Ovary (tissue), 9 donors: ENCODE data around the gene AP3B1. TPM values are rescaled to one million over a fixed set of nuclear protein-coding genes. Genes with fewer than 3 reads are reported as not detected.

Experiments used
- DNase-seq, 5 donors: peaks; one replicate each; pipeline ENCODE4 v3.0.0-alpha.2; 2019 to 2020
- H3K27ac ChIP-seq, 2 donors: fragments of 200-600 bp; one replicate each; pipeline versions ENCODE4 v1.5.1 to v1.8.0; 2019 to 2022
- H3K27me3 ChIP-seq: fragments of 200-600 bp; one replicate; pipeline ENCODE4 v1.8.0; 2022
- H3K36me3 ChIP-seq: fragments of 200-600 bp; sonication (generic); one replicate; pipeline ENCODE4 v1.5.1; 2019
- H3K4me1 ChIP-seq: one replicate; pipeline ENCODE4 v1.8.1; 2013; ENCODE audit warnings: mild to moderate bottlenecking, moderate library complexity; ENCODE audit not compliant: insufficient read depth
- H3K4me3 ChIP-seq: fragments of 200-600 bp; sonication (generic); one replicate; pipeline ENCODE4 v1.5.1; 2017
- H3K9me3 ChIP-seq, 2 donors: fragments of 200-600 bp in 1 of 2; sonication (generic) in 1 of 2; one replicate each; pipeline versions ENCODE4 v1.5.1 to v1.8.1; 2013 to 2019; ENCODE audit warnings: mild to moderate bottlenecking in 1 of 2, moderate library complexity in 1 of 2
- EP300 ChIP-seq: sonication (generic); formaldehyde crosslinking; IDR thresholded peaks from one replicate; pipeline ENCODE4 v1.6.1; 2017; ENCODE audit warnings: antibody characterized with exemption
- POLR2A ChIP-seq: fragments of 450-650 bp; IDR thresholded peaks from one replicate; pipeline ENCODE4 v1.6.1; 2017; ENCODE audit warnings: antibody characterized with exemption, mild to moderate bottlenecking, moderate library complexity
- WGBS, 3 donors: extraction: QIAGEN DNeasy Blood & Tissue Kit in 1 of 3; methylation state at CpG; one replicate each; pipeline versions ENCODE4 v1.1.5 to v1.1.7; 2013 to 2017; 5-methylcytosine and 5-hydroxymethylcytosine counted together
- intact Hi-C, 4 donors: fragments of 100-400 bp; cut with DNase I; formaldehyde crosslinking; loops; one replicate each; pipeline versions ENCODE4 v1.11.0 to v1.15.1; 2022 to 2023
- polyA plus RNA-seq, 2 donors: library from polyadenylated mRNA; stranded (reverse); fragments of 200-250 nt in 1 of 2; fragments of 350-450 nt in 1 of 2; fragmentation: Illumina TruSeq in 1 of 2; extraction: RNeasy Lipid Tissue Mini Kit (QIAGEN cat#74804) in 1 of 2; gene quantifications; one replicate each; pipeline ENCODE4 v1.2.3, GENCODE V29; 2013 to 2014
- total RNA-seq, 7 donors: library from RNA; depleted of rRNA in 2 of 7; stranded (reverse); fragments of >200 nt in 2 of 7; fragmentation: NEBNext Ultra II Directional in 3 of 7; extraction: Animal tissue kit (Norgen Biotek cat#: 25700) in 3 of 7; gene quantifications; one replicate each; pipeline versions ENCODE4 v1.1.0 to v1.2.4, GENCODE V29; 2016 to 2023
- TF ChIP-seq, protein P1 (sequence below), 3 donors: fragments of 450-650 bp in 2 of 3; fragments of 200-600 bp in 1 of 3; IDR thresholded peaks; one replicate each; pipeline versions ENCODE4 v1.5.1 to v1.8.0; 2016 to 2022; ENCODE audit warnings: antibody characterized with exemption in 3 of 3, mild to moderate bottlenecking in 1 of 3
- donor health status: DM: no; HTN: no; CAD: no; lungs with moderate emphysema.
- donor health status: DM: no; HTN: no; CAD: no.
- donor health status: Bipolar disorder and iron deficiency.
- donor health status: DM: yes; HTN: yes; CAD: no.
- donor health status: DM: no; HTN: no; CAD: no.
- donor health status: DM: yes; HTN: yes; CAD: no.

Gene AP3B1
- total and polyA plus RNA-seq, 9 donors, result 14.5 to 38.8 (median 28.5) TPM

DNA sequence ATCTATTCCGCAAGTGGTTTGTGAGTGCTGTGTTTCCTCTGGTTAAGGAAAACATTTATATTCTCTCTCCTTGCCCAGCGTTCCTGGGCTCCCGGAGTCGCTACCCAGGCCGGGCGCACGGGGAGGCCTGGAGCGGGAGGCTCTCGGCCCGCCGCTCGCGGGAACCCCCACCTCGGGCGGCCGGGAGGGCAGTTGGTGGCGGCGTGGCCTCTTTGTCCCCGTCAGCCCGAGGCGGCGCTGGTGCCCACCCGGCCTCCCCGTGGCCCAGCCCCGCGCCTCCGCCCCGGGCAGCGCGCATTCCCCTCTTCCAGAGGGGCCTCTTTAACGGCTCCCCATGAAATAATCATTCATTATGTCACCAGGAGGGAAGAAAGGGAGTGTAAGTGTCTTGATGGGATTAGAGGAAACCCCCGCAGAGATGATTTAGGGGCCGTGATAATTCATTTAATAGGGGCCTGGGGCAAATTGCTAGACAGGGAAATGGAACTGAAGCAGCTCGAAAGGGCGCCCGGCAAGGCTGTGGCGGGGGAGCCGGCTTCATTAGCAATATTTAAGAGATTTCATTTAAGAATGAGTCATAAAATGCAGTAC lies 336.5 kb downstream of the AP3B1 start:
- no peak for TF ChIP-seq POLR2A
- no peak for TF ChIP-seq EP300
- TF ChIP-seq, protein P1, sequence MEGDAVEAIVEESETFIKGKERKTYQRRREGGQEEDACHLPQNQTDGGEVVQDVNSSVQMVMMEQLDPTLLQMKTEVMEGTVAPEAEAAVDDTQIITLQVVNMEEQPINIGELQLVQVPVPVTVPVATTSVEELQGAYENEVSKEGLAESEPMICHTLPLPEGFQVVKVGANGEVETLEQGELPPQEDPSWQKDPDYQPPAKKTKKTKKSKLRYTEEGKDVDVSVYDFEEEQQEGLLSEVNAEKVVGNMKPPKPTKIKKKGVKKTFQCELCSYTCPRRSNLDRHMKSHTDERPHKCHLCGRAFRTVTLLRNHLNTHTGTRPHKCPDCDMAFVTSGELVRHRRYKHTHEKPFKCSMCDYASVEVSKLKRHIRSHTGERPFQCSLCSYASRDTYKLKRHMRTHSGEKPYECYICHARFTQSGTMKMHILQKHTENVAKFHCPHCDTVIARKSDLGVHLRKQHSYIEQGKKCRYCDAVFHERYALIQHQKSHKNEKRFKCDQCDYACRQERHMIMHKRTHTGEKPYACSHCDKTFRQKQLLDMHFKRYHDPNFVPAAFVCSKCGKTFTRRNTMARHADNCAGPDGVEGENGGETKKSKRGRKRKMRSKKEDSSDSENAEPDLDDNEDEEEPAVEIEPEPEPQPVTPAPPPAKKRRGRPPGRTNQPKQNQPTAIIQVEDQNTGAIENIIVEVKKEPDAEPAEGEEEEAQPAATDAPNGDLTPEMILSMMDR (IDR thresholded peaks at IDR 0.05), result no peak
- intact Hi-C loops, result no loop called here
- Histone ChIP-seq H3K9me3 (no peaks in the 10 kb centered on the region), H3K4me1 (no peaks in the 10 kb centered on the region), H3K27ac (no peak overlapping the region), H3K36me3 (no peaks in the 10 kb centered on the region), H3K4me3 (no peak overlapping the region), H3K27me3 (no peaks in the 10 kb centered on the region)
- DNase-seq, result no peak
- 9 to 16% (median 14%) methylated on average over 38 of the region's 38 CpGs for WGBS, 3 donors

DNA sequence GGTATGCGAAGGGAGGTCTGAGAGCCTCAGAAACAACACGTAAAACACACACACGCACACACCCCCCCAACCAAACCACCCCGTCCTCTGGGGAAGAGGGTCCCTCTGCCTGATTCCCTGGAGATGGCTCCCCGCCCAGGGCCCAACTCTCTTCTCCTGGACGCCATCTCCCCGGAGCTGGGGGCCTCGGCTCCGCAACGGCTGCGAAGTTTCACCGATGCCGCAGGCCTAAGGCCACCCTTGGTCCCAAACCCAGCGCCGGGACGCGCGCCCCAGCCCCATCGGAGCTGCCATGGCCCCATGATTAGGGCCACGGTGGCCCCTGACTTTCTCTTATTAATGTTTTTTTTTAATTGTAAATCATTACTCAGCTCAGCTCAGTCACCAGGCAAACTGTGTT lies 337.0 kb downstream of the AP3B1 start:
- H3K4me3 ChIP-seq, result no peak overlapping the region
- H3K36me3 ChIP-seq, result no peaks in the 10 kb centered on the region
- DNase-seq, result no peak
- no peaks in the 10 kb centered on the region for H3K9me3 ChIP-seq
- TF ChIP-seq EP300 (no peak), POLR2A (no peak)
- TF ChIP-seq, protein P1 (IDR thresholded peaks at IDR 0.05), result no peak
- 22 to 41% (median 29%) methylated on average over 20 of the region's 20 CpGs for WGBS, 3 donors
- intact Hi-C loops, result no loop called here
- H3K4me1 ChIP-seq, result no peaks in the 10 kb centered on the region
- no peaks in the 10 kb centered on the region for H3K27me3 ChIP-seq
- no peak overlapping the region for H3K27ac ChIP-seq

DNA sequence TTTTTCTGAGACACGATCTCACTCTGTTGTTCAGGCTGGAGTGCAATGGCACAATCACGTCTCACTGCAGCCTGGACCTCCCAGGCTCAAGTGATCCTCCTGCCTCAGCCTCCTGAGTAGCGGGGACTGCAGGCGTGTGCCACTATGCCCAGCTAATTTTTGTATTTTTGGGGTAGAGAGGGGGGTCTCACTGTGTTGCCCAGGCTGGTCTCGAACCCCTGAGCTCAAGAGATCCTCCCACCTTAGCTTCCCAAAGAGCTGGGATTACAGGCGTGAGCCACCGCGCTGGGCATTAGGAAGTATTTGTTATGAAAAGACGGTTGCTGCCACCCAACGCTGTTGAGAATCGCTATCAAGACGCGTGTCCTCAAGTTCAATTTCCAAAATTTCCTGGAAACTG lies 337.4 kb downstream of the AP3B1 start:
- WGBS, 3 donors, result 66 to 75% (median 69%) methylated on average over 13 of the region's 13 CpGs
- no peak for DNase-seq
- no peaks in the 10 kb centered on the region for H3K4me1 ChIP-seq
- intact Hi-C loops, result no loop called here
- no peaks in the 10 kb centered on the region for H3K27me3 ChIP-seq
- H3K36me3 ChIP-seq, result no peaks in the 10 kb centered on the region
- no peaks in the 10 kb centered on the region for H3K9me3 ChIP-seq
- H3K4me3 ChIP-seq, result no peak overlapping the region
- no peak overlapping the region for H3K27ac ChIP-seq
- TF ChIP-seq, protein P1 (IDR thresholded peaks at IDR 0.05), result no peak
- TF ChIP-seq EP300 (no peak), POLR2A (no peak)

DNA sequence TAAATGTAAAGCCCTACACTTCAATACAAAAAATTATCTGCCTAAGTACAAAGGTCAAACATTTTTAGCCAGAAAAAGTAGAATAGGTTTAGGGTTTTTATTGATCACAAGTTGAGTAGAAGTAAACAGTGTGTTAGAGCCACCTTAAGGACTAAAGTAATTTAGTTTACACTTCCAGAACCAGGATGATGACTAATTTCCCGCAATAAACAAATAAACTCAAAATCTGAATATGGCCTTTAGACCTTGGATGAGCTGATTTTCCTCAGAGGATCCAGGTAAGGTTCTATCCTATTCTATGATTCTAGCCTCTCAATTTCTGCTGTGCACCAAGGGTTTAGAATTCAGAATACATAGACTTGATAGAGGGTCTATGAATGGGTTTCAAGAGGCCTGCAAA lies 338.9 kb downstream of the AP3B1 start:
- H3K4me3 ChIP-seq, result no peak overlapping the region
- no peak for DNase-seq
- no peaks in the 10 kb centered on the region for H3K36me3 ChIP-seq
- WGBS, 3 donors, result 47 to 61% (median 51%) methylated on average over 1 of the region's 1 CpG
- H3K27me3 ChIP-seq, result no peaks in the 10 kb centered on the region
- intact Hi-C loops, result no loop called here
- no peaks in the 10 kb centered on the region for H3K4me1 ChIP-seq
- TF ChIP-seq POLR2A, result no peak
- TF ChIP-seq, protein P1 (IDR thresholded peaks at IDR 0.05), result no peak
- TF ChIP-seq EP300, result no peak
- no peaks in the 10 kb centered on the region for H3K9me3 ChIP-seq
- H3K27ac ChIP-seq, result no peak overlapping the region
